SU-DHL-6 (cell line): ENCODE data around the gene ABCC10.

Source experiments
- EZH2phosphoT487 ChIP-seq: fragments of 200-600 bp; sonication (generic), shearing (Covaris generic); conservative IDR thresholded peaks from 2 replicates; pipeline ENCODE4 v1.6.1; 2018; ENCODE audit warnings: mild to moderate bottlenecking, antibody characterized with exemption, low read length, moderate library complexity, mixed read lengths
- TF ChIP-seq, protein P1 (sequence below): fragments of 200-600 bp; sonication (generic); IDR thresholded peaks from one replicate; pipeline ENCODE4 v1.5.1; 2017; ENCODE audit warnings: antibody characterized with exemption, mild to moderate bottlenecking, low read length, moderate library complexity; ENCODE audit not compliant: insufficient read depth, poor library complexity, severe bottlenecking

DNA sequence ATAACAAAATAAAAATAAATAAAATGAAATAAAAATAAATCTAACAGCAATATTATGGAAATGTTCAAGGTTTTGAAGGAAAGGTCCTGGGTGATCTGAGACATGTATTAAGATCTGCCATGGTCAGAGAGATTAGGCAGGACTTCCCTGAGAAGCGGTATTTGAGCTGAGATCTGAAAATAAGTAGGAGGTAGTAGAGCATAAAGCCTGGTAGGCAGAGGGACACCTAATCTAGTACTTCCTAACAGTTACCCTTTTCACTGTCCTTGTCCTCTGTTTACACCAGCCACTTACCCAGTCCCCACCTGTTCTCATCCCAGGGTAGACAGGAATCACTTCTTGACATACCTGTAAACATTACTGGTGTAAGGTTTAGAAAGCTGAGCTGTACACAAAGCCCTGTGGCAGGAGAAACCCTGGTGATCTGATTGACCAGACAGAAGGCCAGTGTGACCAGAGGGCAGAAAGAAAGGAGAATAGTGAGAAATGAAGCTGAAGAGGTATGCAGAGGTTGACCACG is 49.6 kb upstream of the ABCC10 start:
- TF ChIP-seq, protein P1, sequence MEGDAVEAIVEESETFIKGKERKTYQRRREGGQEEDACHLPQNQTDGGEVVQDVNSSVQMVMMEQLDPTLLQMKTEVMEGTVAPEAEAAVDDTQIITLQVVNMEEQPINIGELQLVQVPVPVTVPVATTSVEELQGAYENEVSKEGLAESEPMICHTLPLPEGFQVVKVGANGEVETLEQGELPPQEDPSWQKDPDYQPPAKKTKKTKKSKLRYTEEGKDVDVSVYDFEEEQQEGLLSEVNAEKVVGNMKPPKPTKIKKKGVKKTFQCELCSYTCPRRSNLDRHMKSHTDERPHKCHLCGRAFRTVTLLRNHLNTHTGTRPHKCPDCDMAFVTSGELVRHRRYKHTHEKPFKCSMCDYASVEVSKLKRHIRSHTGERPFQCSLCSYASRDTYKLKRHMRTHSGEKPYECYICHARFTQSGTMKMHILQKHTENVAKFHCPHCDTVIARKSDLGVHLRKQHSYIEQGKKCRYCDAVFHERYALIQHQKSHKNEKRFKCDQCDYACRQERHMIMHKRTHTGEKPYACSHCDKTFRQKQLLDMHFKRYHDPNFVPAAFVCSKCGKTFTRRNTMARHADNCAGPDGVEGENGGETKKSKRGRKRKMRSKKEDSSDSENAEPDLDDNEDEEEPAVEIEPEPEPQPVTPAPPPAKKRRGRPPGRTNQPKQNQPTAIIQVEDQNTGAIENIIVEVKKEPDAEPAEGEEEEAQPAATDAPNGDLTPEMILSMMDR, result no peak
- no peak for TF ChIP-seq EZH2phosphoT487
